GM12878 (cell line): Measurements from ENCODE around the gene MRPL53. TPM values are rescaled to one million over a fixed set of nuclear protein-coding genes. Genes with fewer than 3 reads are reported as not detected.

Experiments used
- ATF3 ChIP-seq: IDR thresholded peaks from 2 replicates; pipeline ENCODE4 v1.6.1; 2011; ENCODE audit warnings: low read depth, mild to moderate bottlenecking, low read length, moderate library complexity, borderline replicate concordance; ENCODE audit errors: extremely low read depth
- ATF7 ChIP-seq: fragments of 450-650 bp; IDR thresholded peaks from 2 replicates; pipeline ENCODE4 v1.6.1; 2016; ENCODE audit warnings: low read depth, mild to moderate bottlenecking
- CEBPB ChIP-seq, 2 experiments: fragments of 150-350 bp in 1 of 2; IDR thresholded peaks; 2 replicates each; pipeline ENCODE4 v1.6.1; 2012 to 2014; ENCODE audit warnings: low read depth in 2 of 2, low read length in 2 of 2, borderline replicate concordance in 1 of 2, inconsistent platforms in 1 of 2
- E2F4 ChIP-seq: IDR thresholded peaks from 2 replicates; pipeline ENCODE4 v1.6.1; 2012; ENCODE audit warnings: low read depth, low read length, improper control_type of control experiment
- EED ChIP-seq: sonication (generic); IDR thresholded peaks from 2 replicates; pipeline ENCODE4 v1.6.1; 2016; ENCODE audit warnings: antibody characterized with exemption, low read depth
- EGR1 ChIP-seq, 2 experiments: IDR thresholded peaks; 1 replicate in 1 of 2; 2 replicates in 1 of 2; pipeline ENCODE4 v1.6.1; 2011 to 2012; ENCODE audit warnings: low read depth in 2 of 2, low read length in 2 of 2, borderline replicate concordance in 1 of 2, mild to moderate bottlenecking in 1 of 2, moderate library complexity in 1 of 2
- ELK1 ChIP-seq: IDR thresholded peaks from 2 replicates; pipeline ENCODE4 v1.6.1; 2012; ENCODE audit warnings: low read depth, low read length, improper control_type of control experiment
- IKZF1 ChIP-seq: fragments of 450-650 bp; conservative IDR thresholded peaks from 2 replicates; pipeline ENCODE4 v1.6.1; 2017; ENCODE audit warnings: antibody characterized with exemption, mild to moderate bottlenecking
- KLF5 ChIP-seq: fragments of 450-650 bp; IDR thresholded peaks from 2 replicates; pipeline ENCODE4 v1.6.1; 2014; ENCODE audit warnings: mild to moderate bottlenecking; ENCODE audit not compliant: partially characterized antibody
- LARP7 ChIP-seq: fragments of 450-650 bp; IDR thresholded peaks from 2 replicates; pipeline ENCODE4 v1.6.1; 2017; ENCODE audit warnings: mild to moderate bottlenecking
- NR2F1 ChIP-seq: fragments of 450-650 bp; conservative IDR thresholded peaks from 2 replicates; pipeline ENCODE4 v1.6.1; 2017; ENCODE audit warnings: mild to moderate bottlenecking
- PKNOX1 ChIP-seq: fragments of 450-650 bp; IDR thresholded peaks from 2 replicates; pipeline ENCODE4 v1.6.1; 2016; ENCODE audit warnings: mild to moderate bottlenecking
- POLR2A ChIP-seq: IDR thresholded peaks from 2 replicates; pipeline ENCODE4 v1.6.1; 2011; ENCODE audit warnings: low read depth, mild to moderate bottlenecking, low read length
- POLR2AphosphoS5 ChIP-seq: IDR thresholded peaks from 2 replicates; pipeline ENCODE4 v1.6.1; 2011; ENCODE audit warnings: mild to moderate bottlenecking, low read length, inconsistent platforms
- RCOR1 ChIP-seq: conservative IDR thresholded peaks from 2 replicates; pipeline ENCODE4 v1.6.1; 2012; ENCODE audit warnings: low read depth, low read length, improper control_type of control experiment
- RELB ChIP-seq: fragments of 450-650 bp; IDR thresholded peaks from 2 replicates; pipeline ENCODE4 v1.6.1; 2017; ENCODE audit warnings: low read depth, mild to moderate bottlenecking, moderate library complexity
- SIX5 ChIP-seq: IDR thresholded peaks from 2 replicates; pipeline ENCODE4 v1.6.1; 2011; ENCODE audit warnings: mild to moderate bottlenecking, low read depth, low read length, moderate library complexity; ENCODE audit not compliant: severe bottlenecking
- SUPT20H ChIP-seq: IDR thresholded peaks from 2 replicates; pipeline ENCODE4 v1.6.1; 2011; ENCODE audit warnings: low read depth, mild to moderate bottlenecking, low read length, moderate library complexity, borderline replicate concordance; ENCODE audit not compliant: control insufficient read depth
- ZBTB33 ChIP-seq: fragments of 450-650 bp; IDR thresholded peaks from 2 replicates; pipeline ENCODE4 v1.6.1; 2017; ENCODE audit warnings: mild to moderate bottlenecking
- ZNF207 ChIP-seq: fragments of 450-650 bp; IDR thresholded peaks from 2 replicates; pipeline ENCODE4 v1.6.1; 2014; ENCODE audit warnings: antibody characterized with exemption, mild to moderate bottlenecking, borderline replicate concordance
- ZNF24 ChIP-seq: fragments of 450-650 bp; IDR thresholded peaks from 2 replicates; pipeline ENCODE4 v1.6.1; 2017; ENCODE audit warnings: antibody characterized with exemption, mild to moderate bottlenecking
- ZSCAN29 ChIP-seq: fragments of 450-650 bp; IDR thresholded peaks from 2 replicates; pipeline ENCODE4 v1.6.1; 2017; ENCODE audit warnings: mild to moderate bottlenecking, moderate library complexity
- polyA plus RNA-seq, 11 experiments: library from polyadenylated mRNA; depleted of rRNA in 4 of 11; unstranded in 6 of 11; stranded (reverse) in 5 of 11; fragments of >200 nt; fragmentation: Nextera tagmentation in 4 of 11; fragmentation: Illumina TruSeq in 1 of 11; extraction: Ambion mirVana in 4 of 11; extraction: Trizol in 1 of 11; gene quantifications; 1 replicate in 1 of 11; 2 replicates in 10 of 11; pipeline versions ENCODE4 v1.2.1 to v1.2.3, GENCODE V29; 2011 to 2016; ENCODE audit warnings: inconsistent platforms in 2 of 11, missing spikeins in 2 of 11, low read depth in 1 of 11
- total RNA-seq, 4 experiments: library from RNA; depleted of rRNA in 3 of 4; stranded (reverse); fragments of >200 nt in 3 of 4; fragmentation: Illumina TruSeq in 1 of 4; extraction: Trizol in 1 of 4; gene quantifications; 2 replicates each; pipeline versions ENCODE4 v1.2.1 to v1.2.3, GENCODE V29; 2013 to 2021

MRPL53 gene
- total and polyA plus RNA-seq, 10 of the 15 experiments (the other 5 are each of a cell fraction or from before 2014, with no cell fraction given) = 15.1 to 167 (median 80.9) TPM

GRCh38 chr2:74472086-74472944, at the start of gene MRPL53 (continued):
- peak; percentile 63 for TF ChIP-seq SIX5
- TF ChIP-seq ZNF24 = no peak
- no peak for TF ChIP-seq LARP7
- peak; percentile 81 for TF ChIP-seq KLF5
- peak; percentile 78 for TF ChIP-seq PKNOX1
- peak; percentile 96 for TF ChIP-seq POLR2AphosphoS5
- TF ChIP-seq ZNF207 = peak; percentile 85; the same call in 1 of the 2 replicates
- TF ChIP-seq ELK1 = peak; percentile 95
- peak; percentile 69; the same call in 1 of the 2 replicates for TF ChIP-seq EED
- no peak for TF ChIP-seq ZSCAN29
- peak; percentile 34; the same call in 1 of the 2 replicates for TF ChIP-seq ATF7
- peak; percentile 89 for TF ChIP-seq IKZF1
- TF ChIP-seq RELB = peak; percentile 98
- no peak for TF ChIP-seq ATF3
- TF ChIP-seq E2F4 = no peak
- no peak for TF ChIP-seq ZBTB33
- TF ChIP-seq NR2F1 = peak; percentile 73
- TF ChIP-seq RCOR1 = no peak
- TF ChIP-seq SUPT20H = no peak
- peak; percentile 98 for TF ChIP-seq POLR2A
- TF ChIP-seq CEBPB (IDR thresholded peaks at IDR 0.05; ENCODE audit: borderline replicate concordance in 1 of 2, low read depth in 2 of 2, low read length in 2 of 2) = no peak
- TF ChIP-seq EGR1 (IDR thresholded peaks at IDR 0.05; ENCODE audit: borderline replicate concordance in 1 of 2, low read depth in 2 of 2, low read length in 2 of 2) = peak; percentile 51 to 78; a peak in 1 of 3 replicates
